GM19240 (cell line): ENCODE results near the gene CCDC39.

Experiments used
- DNase-seq: peaks from one replicate; pipeline ENCODE4 v3.0.0; 2011; ENCODE audit warnings: low spot score; ENCODE audit not compliant: insufficient read length

Gene CCDC39

GRCh38 chr3:180679178-180680096, at the start of gene CCDC39:
TSS of gene CCDC39 (minus strand) at chr3:180679489. CDS start at chr3:180679380, 109 bp downstream.
- peak; percentile 36 for DNase-seq

- no peak for DNase-seq
Measured at GRCh38 chr3:180720012-180720411, 40.7 kb upstream of the CCDC39 start.

GRCh38 chr3:180707896-180708295, 28.6 kb upstream of the CCDC39 start:
- DNase-seq = no peak

- no peak for DNase-seq
Measured at GRCh38 chr3:180705619-180706018, 26.3 kb upstream of the CCDC39 start.

- no peak for DNase-seq
Measured at GRCh38 chr3:180704532-180704931, 25.2 kb upstream of the CCDC39 start.

- DNase-seq = no peak
Measured at GRCh38 chr3:180700941-180701340, 21.7 kb upstream of the CCDC39 start.

- DNase-seq = no peak
Measured at GRCh38 chr3:180698760-180699270, 19.5 kb upstream of the CCDC39 start.

GRCh38 chr3:180694321-180694720, 15.0 kb upstream of the CCDC39 start:
- DNase-seq = no peak

GRCh38 chr3:180693656-180694055, 14.4 kb upstream of the CCDC39 start:
- no peak for DNase-seq

GRCh38 chr3:180690061-180690460, 10.8 kb upstream of the CCDC39 start:
- no peak for DNase-seq

- DNase-seq = no peak
Measured at GRCh38 chr3:180684807-180685206, 5.5 kb upstream of the CCDC39 start.

- DNase-seq = no peak
Measured at GRCh38 chr3:180683816-180684215, 4.5 kb upstream of the CCDC39 start.

GRCh38 chr3:180680097-180680430, 775 bp upstream of the CCDC39 start:
- peak; percentile 6 for DNase-seq

- DNase-seq = no peak
Measured at GRCh38 chr3:180678231-180678630, 1.1 kb downstream of the CCDC39 start.

- DNase-seq = no peak
Measured at GRCh38 chr3:180661444-180661843, 17.8 kb downstream of the CCDC39 start.

- DNase-seq = no peak
Measured at GRCh38 chr3:180657094-180657493, 22.2 kb downstream of the CCDC39 start.

- no peak for DNase-seq
Measured at GRCh38 chr3:180656406-180656805, 22.9 kb downstream of the CCDC39 start.

- no peak for DNase-seq
Measured at GRCh38 chr3:180646187-180646790, 33.0 kb downstream of the CCDC39 start.

- DNase-seq = no peak
Measured at GRCh38 chr3:180640987-180641386, 38.3 kb downstream of the CCDC39 start.

GRCh38 chr3:180633722-180634121, 45.6 kb downstream of the CCDC39 start:
- DNase-seq = no peak

GRCh38 chr3:180631317-180631716, 48.0 kb downstream of the CCDC39 start:
- DNase-seq = no peak

GRCh38 chr3:180630371-180630770, 48.9 kb downstream of the CCDC39 start:
- DNase-seq = no peak

GRCh38 chr3:180626844-180627243, 52.4 kb downstream of the CCDC39 start:
- DNase-seq = peak; percentile 13
